DND-41 (cell line): Measurements from ENCODE around the gene KCNAB1.
"Not testable (repeated sequence)": the region's sequence is repeated elsewhere in the genome, so short reads cannot be mapped to it uniquely, and the experiment has no call there.

Experiments used
- ATAC-seq: fragments of 200-7000 bp; cut with Tn5 transposase; 3 replicates; pipeline ENCODE4 v1.9.1; 2021; ENCODE audit warnings: low read depth; ENCODE audit not compliant: insufficient read depth
- DNase-seq: peaks from one replicate; pipeline ENCODE4 v3.0.0-alpha.2; 2020
- H2AFZ ChIP-seq: 2 replicates; pipeline ENCODE4 v1.6.0; 2012; ENCODE audit warnings: low read depth, low read length
- H3K27ac ChIP-seq: 2 replicates; pipeline ENCODE4 v1.5.1; 2012; ENCODE audit warnings: low read length, inconsistent platforms
- H3K27me3 ChIP-seq: fragments of 200-600 bp; sonication (generic); 2 replicates; pipeline ENCODE4 v1.6.0; 2012; ENCODE audit warnings: low read length, mild to moderate bottlenecking, inconsistent platforms; ENCODE audit not compliant: insufficient read depth, poor library complexity
- H3K36me3 ChIP-seq: 2 replicates; pipeline ENCODE4 v1.5.1; 2012; ENCODE audit warnings: low read length, inconsistent platforms; ENCODE audit not compliant: insufficient read depth
- H3K4me1 ChIP-seq: 2 replicates; pipeline ENCODE4 v1.5.1; 2012; ENCODE audit warnings: mild to moderate bottlenecking, low read length; ENCODE audit not compliant: insufficient read depth
- H3K4me2 ChIP-seq: 2 replicates; pipeline ENCODE4 v1.6.0; 2012; ENCODE audit warnings: mild to moderate bottlenecking, moderate library complexity, low read length, inconsistent platforms; ENCODE audit not compliant: insufficient read depth
- H3K4me3 ChIP-seq, 2 experiments: fragments of 200-600 bp in 1 of 2; shearing (Covaris generic) in 1 of 2; 2 replicates each; pipeline ENCODE4 v1.5.1; 2012 to 2016; ENCODE audit warnings: inconsistent platforms in 2 of 2, low read length in 2 of 2, mild to moderate bottlenecking in 2 of 2, low read depth in 1 of 2, moderate library complexity in 1 of 2
- H3K79me2 ChIP-seq: 2 replicates; pipeline ENCODE4 v1.6.0; 2012; ENCODE audit warnings: low read length, inconsistent platforms; ENCODE audit not compliant: insufficient read depth
- H3K9ac ChIP-seq: 2 replicates; pipeline ENCODE4 v1.6.0; 2012; ENCODE audit warnings: low read depth, mild to moderate bottlenecking, inconsistent platforms, low read length, moderate library complexity
- H3K9me3 ChIP-seq: 2 replicates; pipeline ENCODE4 v1.5.1; 2012; ENCODE audit warnings: low read length, moderate library complexity, mild to moderate bottlenecking, inconsistent platforms; ENCODE audit not compliant: insufficient read depth, severe bottlenecking
- H4K20me1 ChIP-seq: 2 replicates; pipeline ENCODE4 v1.6.0; 2012; ENCODE audit warnings: low read length; ENCODE audit not compliant: insufficient read depth
- EZH2 ChIP-seq: IDR thresholded peaks from 3 replicates; pipeline ENCODE4 v1.6.1; 2012; ENCODE audit warnings: borderline replicate concordance, low read depth, mild to moderate bottlenecking, moderate library complexity, low read length, inconsistent platforms; ENCODE audit not compliant: severe bottlenecking
- TF ChIP-seq, protein P1 (sequence below): IDR thresholded peaks from 2 replicates; pipeline ENCODE4 v1.5.1; 2012; ENCODE audit warnings: borderline replicate concordance, low read length, moderate library complexity, mild to moderate bottlenecking; ENCODE audit not compliant: poor library complexity, severe bottlenecking; ENCODE audit errors: extremely low read depth

Gene KCNAB1

DNA sequence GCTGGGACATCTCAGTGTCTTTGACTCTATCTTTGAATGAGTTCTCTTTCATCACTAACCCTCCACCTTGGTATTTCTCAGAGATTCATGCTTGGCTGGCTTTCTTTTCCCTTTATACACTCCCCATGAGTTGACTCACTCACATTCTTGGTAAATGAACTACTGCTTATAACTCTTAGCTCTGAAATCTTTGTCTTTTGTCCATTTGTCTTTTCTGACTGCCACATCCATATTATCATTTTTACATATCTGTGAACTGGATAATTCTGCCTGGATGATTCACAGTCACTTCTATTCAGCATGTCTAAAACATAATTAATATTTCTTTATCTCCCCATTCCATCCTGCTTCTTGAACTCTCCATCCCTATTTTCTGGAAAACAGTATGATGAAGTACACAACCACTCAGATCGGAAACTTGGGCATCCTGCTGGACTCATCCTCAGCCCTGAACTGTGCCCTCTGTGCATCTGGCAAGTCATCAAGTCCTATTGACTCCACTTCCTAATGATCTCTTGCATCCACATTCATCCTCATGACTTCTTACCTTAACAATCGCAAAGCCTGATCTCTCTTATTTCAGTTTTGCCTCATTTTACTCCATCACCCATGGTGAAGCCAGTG, 66.9 kb downstream of the KCNAB1 start:
- no peaks in the 10 kb centered on the region for H3K9me3 ChIP-seq
- no peak overlapping the region for H3K27ac ChIP-seq
- ATAC-seq, result no peak
- H3K4me3 ChIP-seq, result no peak overlapping the region
- no peak overlapping the region for H2AFZ ChIP-seq
- no peak overlapping the region for H3K9ac ChIP-seq
- no peak for TF ChIP-seq EZH2
- TF ChIP-seq, protein P1, sequence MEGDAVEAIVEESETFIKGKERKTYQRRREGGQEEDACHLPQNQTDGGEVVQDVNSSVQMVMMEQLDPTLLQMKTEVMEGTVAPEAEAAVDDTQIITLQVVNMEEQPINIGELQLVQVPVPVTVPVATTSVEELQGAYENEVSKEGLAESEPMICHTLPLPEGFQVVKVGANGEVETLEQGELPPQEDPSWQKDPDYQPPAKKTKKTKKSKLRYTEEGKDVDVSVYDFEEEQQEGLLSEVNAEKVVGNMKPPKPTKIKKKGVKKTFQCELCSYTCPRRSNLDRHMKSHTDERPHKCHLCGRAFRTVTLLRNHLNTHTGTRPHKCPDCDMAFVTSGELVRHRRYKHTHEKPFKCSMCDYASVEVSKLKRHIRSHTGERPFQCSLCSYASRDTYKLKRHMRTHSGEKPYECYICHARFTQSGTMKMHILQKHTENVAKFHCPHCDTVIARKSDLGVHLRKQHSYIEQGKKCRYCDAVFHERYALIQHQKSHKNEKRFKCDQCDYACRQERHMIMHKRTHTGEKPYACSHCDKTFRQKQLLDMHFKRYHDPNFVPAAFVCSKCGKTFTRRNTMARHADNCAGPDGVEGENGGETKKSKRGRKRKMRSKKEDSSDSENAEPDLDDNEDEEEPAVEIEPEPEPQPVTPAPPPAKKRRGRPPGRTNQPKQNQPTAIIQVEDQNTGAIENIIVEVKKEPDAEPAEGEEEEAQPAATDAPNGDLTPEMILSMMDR, result no peak
- H3K27me3 ChIP-seq, result peaks cover 3% of the 10 kb centered on the region
- H4K20me1 ChIP-seq, result no peaks in the 10 kb centered on the region
- no peaks in the 10 kb centered on the region for H3K79me2 ChIP-seq
- H3K36me3 ChIP-seq, result no peaks in the 10 kb centered on the region
- H3K4me1 ChIP-seq, result no peaks in the 10 kb centered on the region
- no peak overlapping the region for H3K4me2 ChIP-seq
- no peak for DNase-seq

DNA sequence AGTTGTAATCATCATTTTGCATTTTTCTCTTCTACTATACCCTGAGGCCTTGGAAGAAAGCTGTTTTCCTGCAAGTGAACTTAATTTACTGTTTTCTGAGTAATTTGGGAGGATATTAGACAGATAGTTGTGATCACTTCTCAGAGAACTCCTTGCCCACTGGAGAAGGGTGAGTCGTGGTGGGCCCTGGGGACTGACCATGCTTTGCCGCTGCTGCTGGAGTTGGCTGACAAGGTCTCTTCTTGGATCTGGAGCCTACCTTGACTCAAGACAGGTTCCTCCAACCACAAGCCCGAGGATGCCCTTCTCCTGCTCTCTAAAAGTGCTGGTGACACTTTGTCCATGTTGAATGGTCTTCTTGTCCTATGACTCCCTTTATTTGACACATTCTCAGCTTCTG, 68.4 kb downstream of the KCNAB1 start:
- H3K4me3 ChIP-seq, result no peak overlapping the region
- H3K9me3 ChIP-seq, result no peaks in the 10 kb centered on the region
- no peaks in the 10 kb centered on the region for H4K20me1 ChIP-seq
- no peaks in the 10 kb centered on the region for H3K79me2 ChIP-seq
- no peak for DNase-seq
- peaks cover 3% of the 10 kb centered on the region for H3K27me3 ChIP-seq
- H3K36me3 ChIP-seq, result no peaks in the 10 kb centered on the region
- H2AFZ ChIP-seq, result no peak overlapping the region
- no peak for TF ChIP-seq EZH2
- TF ChIP-seq, protein P1, result no peak
- H3K27ac ChIP-seq, result no peak overlapping the region
- no peaks in the 10 kb centered on the region for H3K4me1 ChIP-seq
- H3K4me2 ChIP-seq, result no peak overlapping the region
- ATAC-seq, result no peak
- no peak overlapping the region for H3K9ac ChIP-seq

DNA sequence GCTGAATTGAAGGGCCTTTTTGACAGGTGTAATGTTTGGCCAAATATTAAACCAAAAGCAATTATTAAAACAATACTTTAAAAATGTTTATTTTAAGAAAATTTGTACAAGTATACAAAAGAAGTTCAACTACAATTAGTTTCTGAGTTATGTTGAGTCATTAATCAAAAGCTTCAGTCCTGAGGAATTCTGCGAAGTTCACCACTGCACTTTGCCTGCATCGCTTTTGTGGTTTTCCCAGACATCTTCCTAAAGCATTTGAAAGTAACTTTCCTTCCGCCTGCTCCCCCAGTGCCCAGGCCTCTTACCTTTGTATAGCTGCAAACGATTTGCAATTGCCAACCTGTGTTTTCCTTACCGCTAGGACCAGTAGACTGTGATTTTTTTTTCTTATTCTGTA, 69.5 kb downstream of the KCNAB1 start:
- no peaks in the 10 kb centered on the region for H3K36me3 ChIP-seq
- H3K79me2 ChIP-seq, result no peaks in the 10 kb centered on the region
- H3K4me1 ChIP-seq, result no peaks in the 10 kb centered on the region
- H3K27ac ChIP-seq, result no peak overlapping the region
- no peaks in the 10 kb centered on the region for H3K9me3 ChIP-seq
- no peak for ATAC-seq
- no peak overlapping the region for H2AFZ ChIP-seq
- no peak for DNase-seq
- no peaks in the 10 kb centered on the region for H4K20me1 ChIP-seq
- TF ChIP-seq, protein P1, result no peak
- TF ChIP-seq EZH2, result no peak
- no peak overlapping the region for H3K4me2 ChIP-seq
- peaks cover 3% of the 10 kb centered on the region for H3K27me3 ChIP-seq
- H3K9ac ChIP-seq, result no peak overlapping the region
- H3K4me3 ChIP-seq, result no peak overlapping the region

DNA sequence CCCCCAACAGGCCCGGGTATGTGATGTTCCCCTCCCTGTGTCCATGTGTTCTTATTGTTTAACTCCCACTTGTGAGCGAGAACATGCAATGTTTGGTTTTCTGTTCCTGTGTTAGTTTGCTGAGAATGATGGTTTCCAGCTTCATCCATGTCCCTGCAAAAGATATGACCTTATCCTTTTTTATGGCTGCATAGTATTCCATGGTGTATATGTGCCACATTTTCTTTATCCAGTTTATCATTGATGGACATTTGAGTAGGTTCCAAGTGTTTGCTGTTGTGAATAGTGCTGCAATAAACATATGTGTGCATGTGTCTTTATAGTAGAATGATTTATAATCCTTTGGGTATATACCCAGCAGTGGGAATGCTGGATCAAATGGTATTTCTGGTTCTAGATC, 74.6 kb downstream of the KCNAB1 start:
- H3K27me3 ChIP-seq, H2AFZ ChIP-seq, H3K79me2 ChIP-seq, H3K4me2 ChIP-seq, H3K9me3 ChIP-seq, H3K36me3 ChIP-seq, DNase-seq, H3K4me3 ChIP-seq, H3K4me1 ChIP-seq, H3K27ac ChIP-seq, ATAC-seq, H4K20me1 ChIP-seq, H3K9ac ChIP-seq: not testable (repeated sequence)

DNA sequence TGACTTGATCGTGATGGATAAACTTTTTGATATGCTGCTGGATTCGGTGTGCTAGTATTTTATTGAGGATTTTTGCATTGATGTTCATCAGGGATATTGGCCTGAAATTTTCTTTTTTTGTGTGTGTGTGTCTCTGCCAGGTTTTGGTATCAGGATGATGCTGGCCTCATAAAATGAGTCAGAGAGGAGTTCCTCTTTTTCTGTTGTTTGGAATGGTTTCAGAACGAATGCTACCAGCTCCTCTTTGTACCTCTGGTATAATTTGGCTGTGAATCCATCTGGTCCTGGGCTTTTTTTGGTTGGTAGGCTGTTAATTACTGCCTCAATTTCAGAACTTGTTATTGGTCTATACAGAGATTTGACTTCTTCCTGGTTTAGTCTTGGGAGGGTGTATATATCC, 76.8 kb downstream of the KCNAB1 start:
- not testable (repeated sequence) for H3K4me1 ChIP-seq, H3K4me3 ChIP-seq, H3K9me3 ChIP-seq, H3K4me2 ChIP-seq, H2AFZ ChIP-seq, DNase-seq, H3K9ac ChIP-seq, H3K27me3 ChIP-seq, ATAC-seq, H3K36me3 ChIP-seq, H3K27ac ChIP-seq, H4K20me1 ChIP-seq, H3K79me2 ChIP-seq
